CD8-positive, alpha-beta memory T cell (primary cell): ENCODE data around the gene DMXL1. TPM values are rescaled to one million over a fixed set of nuclear protein-coding genes. Genes with fewer than 3 reads are reported as not detected.

Source experiments
- CTCF ChIA-PET: fragments of 350-600 bp; sonication (Branson Sonifier 250); formaldehyde crosslinking; loops from one replicate; lab custom pipeline; 2021; ENCODE audit warnings: antibody characterized with exemption; lab: Charles Lee
- POLR2A ChIA-PET: fragments of 350-600 bp; sonication (Branson Sonifier 250); formaldehyde crosslinking; loops from one replicate; lab custom pipeline; 2021; ENCODE audit warnings: antibody characterized with exemption; lab: Charles Lee
- DNase-seq, 5 donors: peaks; one replicate each; pipeline versions ENCODE4 v3.0.0 to v3.0.0-alpha.2; 2020 to 2022; ENCODE audit warnings: mixed read lengths in 1 of 5
- H3K27ac ChIP-seq: one replicate; pipeline ENCODE4 v1.7.0; 2013; ENCODE audit warnings: low read depth, mild to moderate bottlenecking, low read length, moderate library complexity
- H3K27me3 ChIP-seq: 2 replicates; pipeline ENCODE4 v1.7.0; 2013; ENCODE audit warnings: low read length, mild to moderate bottlenecking; ENCODE audit not compliant: insufficient read depth, poor library complexity, severe bottlenecking
- H3K36me3 ChIP-seq: 2 replicates; pipeline ENCODE4 v1.7.0; 2013; ENCODE audit warnings: mild to moderate bottlenecking, low read length, moderate library complexity; ENCODE audit not compliant: insufficient read depth
- H3K4me1 ChIP-seq: 2 replicates; pipeline ENCODE4 v1.7.0; 2013; ENCODE audit warnings: mild to moderate bottlenecking, low read length, moderate library complexity; ENCODE audit not compliant: insufficient read depth
- H3K4me3 ChIP-seq: 2 replicates; pipeline ENCODE4 v1.7.0; 2013; ENCODE audit warnings: mild to moderate bottlenecking, low read length
- H3K9me3 ChIP-seq: 2 replicates; pipeline ENCODE4 v1.7.0; 2013; ENCODE audit warnings: mild to moderate bottlenecking, low read length
- H3K27ac Mint-ChIP-seq, 8 donors: one replicate each; pipeline ENCODE4 v1.8.0; 2020 to 2021; ENCODE audit warnings: mixed read lengths in 8 of 8, mild to moderate bottlenecking in 6 of 8, inconsistent platforms in 3 of 8, moderate library complexity in 3 of 8
- H3K27me3 Mint-ChIP-seq, 2 donors: one replicate each; pipeline ENCODE4 v1.8.0; 2020 to 2021; ENCODE audit warnings: mixed read lengths in 2 of 2, mild to moderate bottlenecking in 1 of 2, moderate library complexity in 1 of 2
- H3K36me3 Mint-ChIP-seq, 3 donors: one replicate each; pipeline ENCODE4 v1.8.0; 2020 to 2021; ENCODE audit warnings: mixed read lengths in 3 of 3, inconsistent platforms in 1 of 3, mild to moderate bottlenecking in 1 of 3
- H3K4me1 Mint-ChIP-seq, 3 donors: one replicate each; pipeline ENCODE4 v1.8.0; 2020 to 2021; ENCODE audit warnings: mixed read lengths in 3 of 3, inconsistent platforms in 1 of 3, mild to moderate bottlenecking in 1 of 3
- H3K4me3 Mint-ChIP-seq, 7 donors: one replicate each; pipeline ENCODE4 v1.8.0; 2020 to 2021; ENCODE audit warnings: mixed read lengths in 7 of 7, mild to moderate bottlenecking in 6 of 7, moderate library complexity in 4 of 7, inconsistent platforms in 2 of 7
- H3K9me3 Mint-ChIP-seq, 5 donors: one replicate each; pipeline ENCODE4 v1.8.0; 2020 to 2022; ENCODE audit warnings: mixed read lengths in 5 of 5, mild to moderate bottlenecking in 3 of 5, moderate library complexity in 2 of 5, inconsistent platforms in 1 of 5
- polyA plus RNA-seq: library from polyadenylated mRNA; unstranded; fragments of 300-500 nt; fragmentation: Illumina TruSeq; gene quantifications from one replicate; pipeline ENCODE4 v1.2.3, GENCODE V29; 2021
- total RNA-seq, 2 experiments: library from RNA; stranded (reverse); gene quantifications; one replicate each; pipeline ENCODE4 v1.2.3, GENCODE V29; 2021

Gene DMXL1
- total and polyA plus RNA-seq, 3 experiments from 2014 or later: 12.9 to 26.2 (median 25.9) TPM

GRCh38 chr5:119078861-119079260 lies 8.0 kb downstream of the DMXL1 start:
- H3K9me3 Mint-ChIP-seq: no peaks in the 10 kb centered on the region
- H3K4me1 Mint-ChIP-seq: peaks cover 36 to 57% (median 53%) of the 10 kb centered on the region in 3 donors
- POLR2A ChIA-PET: no interaction called here
- no peak overlapping the region for H3K27ac ChIP-seq
- peaks cover 8 to 13% (median 13%) of the 10 kb centered on the region in 3 donors for H3K36me3 Mint-ChIP-seq
- no peaks in the 10 kb centered on the region for H3K9me3 ChIP-seq
- CTCF ChIA-PET: interaction anchor here (1.2 to 1.9 kb wide), 2 partner anchors 8 to 333 kb away, joined by 3 to 7 read pairs; partner anchors contain the start of gene DMXL1
- no peaks in the 10 kb centered on the region for H3K27me3 Mint-ChIP-seq
- H3K27me3 ChIP-seq: no peaks in the 10 kb centered on the region
- H3K36me3 ChIP-seq: no peaks in the 10 kb centered on the region
- H3K4me1 ChIP-seq: peaks cover 26% of the 10 kb centered on the region
- H3K27ac Mint-ChIP-seq: peak overlapping the region in 2 of 8 donors; percentile 3 to 24
- peak overlapping the region in 3 of 7 donors; percentile 8 to 41 (median 21) for H3K4me3 Mint-ChIP-seq
- no peak for DNase-seq
- H3K4me3 ChIP-seq: no peak overlapping the region

GRCh38 chr5:119079318-119079921 lies 8.5 kb downstream of the DMXL1 start:
- Mint-ChIP-seq H3K36me3 (peaks cover 8 to 15% (median 11%) of the 10 kb centered on the region in 3 donors), H3K4me3 (peak overlapping the region in 2 of 7 donors; percentile 8 to 41), H3K9me3 (no peaks in the 10 kb centered on the region), H3K4me1 (peaks cover 32 to 51% (median 47%) of the 10 kb centered on the region in 3 donors), H3K27ac (peak overlapping the region in 2 of 8 donors; percentile 3 to 24), H3K27me3 (no peaks in the 10 kb centered on the region)
- Histone ChIP-seq H3K4me3 (no peak overlapping the region), H3K36me3 (no peaks in the 10 kb centered on the region), H3K27ac (no peak overlapping the region), H3K9me3 (no peaks in the 10 kb centered on the region), H3K4me1 (peaks cover 22% of the 10 kb centered on the region), H3K27me3 (no peaks in the 10 kb centered on the region)
- POLR2A ChIA-PET: no interaction called here
- no peak for DNase-seq
- CTCF ChIA-PET: interaction anchor here (1.0 to 2.1 kb wide), 4 partner anchors 8 to 333 kb away, joined by 3 to 7 read pairs (median 4); partner anchors contain the start of genes DMXL1 and DTWD2

GRCh38 chr5:119080936-119081335 lies 10.0 kb downstream of the DMXL1 start:
- Mint-ChIP-seq H3K4me1 (peaks cover 33 to 51% (median 42%) of the 10 kb centered on the region in 3 donors), H3K27ac (peak overlapping the region in 2 of 8 donors; percentile 20 to 35), H3K4me3 (no peak overlapping the region), H3K36me3 (peaks cover 15 to 24% (median 16%) of the 10 kb centered on the region in 3 donors), H3K9me3 (peaks cover 0 to 4% (median 0%) of the 10 kb centered on the region in 5 donors), H3K27me3 (no peaks in the 10 kb centered on the region)
- Histone ChIP-seq H3K27ac (no peak overlapping the region), H3K4me1 (peaks cover 22% of the 10 kb centered on the region), H3K9me3 (no peaks in the 10 kb centered on the region), H3K4me3 (no peak overlapping the region), H3K27me3 (no peaks in the 10 kb centered on the region), H3K36me3 (no peaks in the 10 kb centered on the region)
- ChIA-PET CTCF (interaction anchor here (1.9 to 2.1 kb wide), 2 partner anchors 10 to 93 kb away, joined by 5 to 7 read pairs; partner anchors contain the start of genes DMXL1 and DTWD2), POLR2A (no interaction called here)
- DNase-seq: no peak

GRCh38 chr5:119082691-119083090 lies 11.8 kb downstream of the DMXL1 start:
- peaks cover 0 to 4% (median 0%) of the 10 kb centered on the region in 5 donors for H3K9me3 Mint-ChIP-seq
- ChIA-PET POLR2A (no interaction called here), CTCF (interaction anchor here (1.5 kb wide), 1 partner anchor 95 kb away, joined by 3 read pairs; no protein-coding TSS in a partner anchor)
- no peak overlapping the region for H3K4me3 Mint-ChIP-seq
- H3K27me3 ChIP-seq: no peaks in the 10 kb centered on the region
- no peak overlapping the region for H3K27ac Mint-ChIP-seq
- no peak overlapping the region for H3K27ac ChIP-seq
- H3K4me1 ChIP-seq: peaks cover 22% of the 10 kb centered on the region
- H3K9me3 ChIP-seq: no peaks in the 10 kb centered on the region
- H3K27me3 Mint-ChIP-seq: no peaks in the 10 kb centered on the region
- H3K36me3 ChIP-seq: no peaks in the 10 kb centered on the region
- H3K4me3 ChIP-seq: no peak overlapping the region
- DNase-seq: no peak
- H3K4me1 Mint-ChIP-seq: peaks cover 41 to 58% (median 49%) of the 10 kb centered on the region in 3 donors
- peaks cover 21 to 27% (median 24%) of the 10 kb centered on the region in 3 donors for H3K36me3 Mint-ChIP-seq

GRCh38 chr5:119083679-119084078 lies 12.8 kb downstream of the DMXL1 start:
- Histone ChIP-seq H3K27me3 (no peaks in the 10 kb centered on the region), H3K36me3 (no peaks in the 10 kb centered on the region), H3K4me1 (peaks cover 14% of the 10 kb centered on the region), H3K27ac (no peak overlapping the region), H3K9me3 (no peaks in the 10 kb centered on the region), H3K4me3 (no peak overlapping the region)
- H3K27ac Mint-ChIP-seq: no peak overlapping the region
- H3K9me3 Mint-ChIP-seq: peaks cover 0 to 4% (median 0%) of the 10 kb centered on the region in 5 donors
- no peaks in the 10 kb centered on the region for H3K27me3 Mint-ChIP-seq
- peaks cover 46 to 59% (median 57%) of the 10 kb centered on the region in 3 donors for H3K4me1 Mint-ChIP-seq
- DNase-seq: no peak
- H3K4me3 Mint-ChIP-seq: no peak overlapping the region
- ChIA-PET POLR2A (no interaction called here), CTCF (no interaction called here)
- H3K36me3 Mint-ChIP-seq: peaks cover 21 to 27% (median 24%) of the 10 kb centered on the region in 3 donors

- ChIA-PET CTCF (no interaction called here), POLR2A (no interaction called here)
- Histone ChIP-seq H3K36me3 (no peaks in the 10 kb centered on the region), H3K27ac (no peak overlapping the region), H3K9me3 (no peaks in the 10 kb centered on the region), H3K4me1 (no peaks in the 10 kb centered on the region), H3K27me3 (no peaks in the 10 kb centered on the region), H3K4me3 (no peak overlapping the region)
- Mint-ChIP-seq H3K27ac (no peak overlapping the region), H3K4me3 (no peak overlapping the region), H3K9me3 (peaks cover 3 to 15% (median 9%) of the 10 kb centered on the region in 5 donors), H3K4me1 (peaks cover 29 to 53% (median 40%) of the 10 kb centered on the region in 3 donors), H3K36me3 (peaks cover 14 to 38% (median 21%) of the 10 kb centered on the region in 3 donors), H3K27me3 (no peaks in the 10 kb centered on the region)
- DNase-seq: no peak
These were observed 17.6 kb downstream of the DMXL1 start for GRCh38 chr5:119088438-119088837.

- peak overlapping the region in 1 of 8 donors; percentile 15 for H3K27ac Mint-ChIP-seq
- peaks cover 11 to 30% (median 19%) of the 10 kb centered on the region in 3 donors for H3K36me3 Mint-ChIP-seq
- peaks cover 2 to 10% (median 5%) of the 10 kb centered on the region in 5 donors for H3K9me3 Mint-ChIP-seq
- Histone ChIP-seq H3K27me3 (no peaks in the 10 kb centered on the region), H3K36me3 (no peaks in the 10 kb centered on the region), H3K27ac (no peak overlapping the region), H3K9me3 (no peaks in the 10 kb centered on the region), H3K4me3 (no peak overlapping the region), H3K4me1 (no peaks in the 10 kb centered on the region)
- peaks cover 12 to 45% (median 29%) of the 10 kb centered on the region in 3 donors for H3K4me1 Mint-ChIP-seq
- H3K4me3 Mint-ChIP-seq: no peak overlapping the region
- ChIA-PET CTCF (no interaction called here), POLR2A (no interaction called here)
- H3K27me3 Mint-ChIP-seq: peaks cover 0 to 2% of the 10 kb centered on the region in 2 donors
- DNase-seq: no peak
These were observed 24.7 kb downstream of the DMXL1 start for GRCh38 chr5:119095611-119096010.

DNA sequence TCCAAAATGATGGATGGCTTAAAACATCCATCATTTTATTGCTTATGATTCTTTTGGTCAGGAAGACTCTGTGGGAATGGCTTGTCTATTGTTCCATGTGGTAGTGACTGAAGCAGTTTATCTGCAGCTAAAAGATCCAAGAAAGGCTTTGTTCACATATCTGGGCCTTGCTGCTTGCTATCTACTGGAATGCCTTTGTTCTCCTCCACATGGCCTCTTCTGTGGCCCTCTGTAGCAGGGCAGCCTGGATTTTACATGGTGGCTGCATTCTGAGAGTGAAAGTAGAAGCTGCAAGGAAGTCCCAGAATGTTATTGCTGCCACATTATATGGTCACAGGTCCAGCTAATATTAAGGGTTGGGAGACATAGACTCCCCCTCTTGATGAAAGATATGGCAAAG lies 35.1 kb downstream of the DMXL1 start:
- DNase-seq: no peak
- H3K27me3 ChIP-seq: no peaks in the 10 kb centered on the region
- H3K4me3 Mint-ChIP-seq: no peak overlapping the region
- H3K4me1 ChIP-seq: no peaks in the 10 kb centered on the region
- no peaks in the 10 kb centered on the region for H3K9me3 ChIP-seq
- peaks cover 0 to 7% (median 0%) of the 10 kb centered on the region in 3 donors for H3K4me1 Mint-ChIP-seq
- H3K36me3 Mint-ChIP-seq: peaks cover 19 to 48% (median 23%) of the 10 kb centered on the region in 3 donors
- H3K36me3 ChIP-seq: no peaks in the 10 kb centered on the region
- POLR2A ChIA-PET: no interaction called here
- H3K9me3 Mint-ChIP-seq: no peaks in the 10 kb centered on the region
- CTCF ChIA-PET: no interaction called here
- H3K4me3 ChIP-seq: no peak overlapping the region
- H3K27ac ChIP-seq: no peak overlapping the region
- H3K27me3 Mint-ChIP-seq: no peaks in the 10 kb centered on the region
- peak overlapping the region in 1 of 8 donors; percentile 2 for H3K27ac Mint-ChIP-seq
